HG03565 (cell line): ENCODE data around the gene KCNG4.

Experiments
- ATAC-seq: cut with Tn5 transposase; IDR thresholded peaks from one replicate; pipeline ENCODE4 v1.9.1; 2021; ENCODE audit warnings: mild to moderate bottlenecking, moderate library complexity; ENCODE audit not compliant: unreplicated experiment

KCNG4 gene

DNA sequence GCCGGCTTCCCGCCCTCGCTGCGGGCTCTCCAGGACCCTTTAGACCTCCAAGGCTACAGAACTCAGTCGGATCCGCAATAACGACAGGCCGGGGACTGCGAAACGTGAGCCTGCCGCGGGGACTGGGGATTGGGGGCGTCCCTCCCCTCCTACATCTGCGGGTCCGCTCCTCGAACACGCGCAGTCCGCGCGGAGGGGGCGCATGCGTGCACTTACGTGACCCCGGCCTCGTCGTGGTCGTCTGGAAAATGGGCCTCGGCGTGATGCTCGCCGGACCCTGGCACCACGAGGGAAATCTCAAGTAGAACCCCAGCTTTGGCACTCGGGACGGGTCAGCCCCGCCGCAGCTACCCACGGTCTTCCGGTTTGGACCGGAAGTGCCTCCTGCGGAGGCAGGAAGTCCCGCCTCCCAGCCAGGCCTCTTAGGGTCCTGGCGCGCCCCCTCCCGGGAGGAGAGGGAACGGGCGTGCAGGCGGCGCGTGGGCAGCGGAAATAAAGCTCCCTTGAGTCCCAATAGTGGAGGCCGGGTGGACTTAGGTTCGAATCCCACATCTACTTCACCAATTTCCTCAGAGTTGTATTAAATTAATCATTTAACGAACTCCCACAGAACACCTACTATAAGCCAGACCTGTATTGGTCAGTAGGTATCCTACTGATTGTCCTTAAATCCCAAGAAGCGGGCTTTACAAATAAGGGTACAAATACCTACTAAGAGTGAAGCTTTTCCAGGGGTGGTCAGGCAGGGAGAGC lies 53.0 kb downstream of the KCNG4 start, which contains the start of gene TAF1C:
TAF1C (minus strand) TSS at position 373 of the 753 bp plus-strand sequence. CDS start 2,069 bp downstream, outside the sequence.
- peak; percentile 88 for ATAC-seq

DNA sequence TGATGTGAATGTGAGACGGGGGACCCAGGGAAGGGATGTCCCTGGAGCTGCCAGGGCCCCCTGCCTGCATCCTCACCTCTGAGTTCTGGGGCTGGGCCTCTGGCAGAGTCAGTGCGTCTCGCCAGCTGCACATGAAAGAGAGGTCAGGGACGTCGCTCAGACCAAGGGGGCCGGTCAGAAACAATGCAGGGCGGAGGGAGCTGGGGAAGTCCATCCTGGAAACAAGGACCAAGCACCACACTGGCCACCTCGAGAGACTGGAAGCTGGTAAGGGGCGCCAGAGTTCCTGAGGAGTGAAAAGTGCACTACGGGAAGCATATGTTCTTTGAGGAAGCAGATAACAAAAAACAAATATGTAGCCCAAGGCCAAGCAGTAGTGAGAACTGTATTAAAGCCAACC lies 55.0 kb downstream of the KCNG4 start:
- ATAC-seq, result no peak

DNA sequence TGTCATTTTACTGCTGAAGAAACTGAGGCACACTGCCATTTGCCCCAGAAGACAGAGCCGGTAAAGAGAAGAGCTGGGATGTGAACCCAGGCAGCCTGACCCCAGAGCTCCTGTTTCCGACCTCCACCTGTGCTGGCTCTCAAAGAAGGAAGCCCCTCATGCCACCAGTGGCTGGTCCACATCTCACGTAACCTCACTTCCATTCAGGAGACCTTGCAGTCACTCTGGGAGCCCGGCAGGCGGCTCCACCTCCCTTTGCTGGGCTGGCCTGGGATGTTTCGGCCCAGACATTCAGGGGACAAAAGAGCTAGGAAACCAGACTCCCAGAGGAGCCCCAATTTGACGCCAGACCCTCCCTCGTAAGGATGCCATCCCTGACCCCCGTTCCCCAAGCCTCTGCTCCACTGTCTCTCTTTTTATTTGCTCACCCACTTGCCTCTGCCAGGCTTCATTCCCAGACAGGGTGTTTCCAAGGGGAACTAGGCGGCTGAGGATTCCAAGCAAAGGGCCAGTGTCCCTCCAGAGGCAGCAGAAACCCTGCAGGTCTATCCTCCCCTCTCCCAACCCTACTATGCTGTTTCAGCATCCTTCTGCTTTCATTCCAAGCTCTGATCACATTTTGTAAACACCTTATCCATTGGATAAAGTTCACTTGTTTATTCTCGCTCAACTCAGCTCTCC lies 55.8 kb downstream of the KCNG4 start:
- ATAC-seq, result no peak

- no peak for ATAC-seq
Measured at GRCh38 chr16:84183572-84183875, 56.3 kb downstream of the KCNG4 start.

DNA sequence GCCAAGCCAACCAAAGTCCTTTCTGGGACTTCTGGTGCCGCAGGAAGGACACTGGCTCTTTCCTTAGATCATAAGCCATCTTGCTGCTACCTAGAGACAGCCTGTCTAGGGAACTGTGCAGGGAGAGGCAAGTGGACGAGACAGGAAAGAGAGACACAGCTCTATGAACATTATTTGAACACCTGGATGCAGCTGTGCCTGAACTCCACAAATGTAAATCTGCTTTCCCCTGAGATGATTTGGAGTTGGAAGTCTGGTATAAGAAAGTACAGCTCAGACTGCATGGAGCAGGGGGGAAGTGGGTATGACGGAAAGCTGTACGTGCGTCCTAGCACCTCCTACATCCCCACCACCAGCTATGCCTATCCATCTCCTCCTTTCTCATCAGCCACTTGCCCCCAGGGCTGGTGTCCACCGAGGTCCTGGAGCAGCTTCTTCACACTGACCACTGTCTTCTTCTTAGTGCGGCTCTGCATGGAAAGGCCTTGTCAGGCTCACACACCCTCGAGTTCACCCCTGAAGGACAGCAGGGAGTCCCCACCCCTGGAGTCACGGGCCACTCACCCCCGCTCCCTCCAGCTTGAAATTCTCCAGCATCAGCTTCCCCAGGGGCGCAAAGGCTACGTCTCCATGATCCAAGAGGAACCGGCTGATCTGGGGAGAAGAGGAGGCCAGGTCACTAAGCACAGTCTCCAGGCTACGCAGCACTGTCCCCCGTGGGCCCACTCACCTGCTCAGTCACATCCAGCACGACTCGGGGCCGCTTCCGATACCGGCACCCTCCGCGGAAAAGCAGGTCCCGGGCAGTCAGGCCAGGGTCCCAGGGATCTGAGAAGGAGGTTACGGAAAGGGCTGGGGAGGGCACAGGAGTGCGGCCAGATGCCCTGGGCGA lies 56.9 kb downstream of the KCNG4 start:
- no peak for ATAC-seq

DNA sequence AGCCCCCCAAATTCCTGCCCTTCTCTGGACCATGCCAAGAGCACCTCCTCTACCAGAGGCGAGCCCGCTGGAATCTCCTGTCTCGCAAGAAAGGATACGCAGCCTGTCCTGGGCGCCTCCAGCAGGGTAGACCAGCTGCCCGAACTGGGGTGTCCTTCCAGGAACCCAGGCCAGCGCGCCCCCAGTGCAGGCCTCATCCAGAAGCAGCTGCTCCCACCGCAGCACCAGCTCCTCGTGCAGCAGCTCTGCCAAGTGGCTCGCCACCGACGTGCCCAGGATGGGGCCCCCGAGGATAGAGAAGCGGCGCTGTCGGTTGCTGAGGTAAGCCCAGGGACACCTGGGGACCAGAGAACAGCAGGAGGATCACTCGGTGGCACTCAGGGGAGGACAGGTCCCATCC lies 57.7 kb downstream of the KCNG4 start:
- no peak for ATAC-seq

DNA sequence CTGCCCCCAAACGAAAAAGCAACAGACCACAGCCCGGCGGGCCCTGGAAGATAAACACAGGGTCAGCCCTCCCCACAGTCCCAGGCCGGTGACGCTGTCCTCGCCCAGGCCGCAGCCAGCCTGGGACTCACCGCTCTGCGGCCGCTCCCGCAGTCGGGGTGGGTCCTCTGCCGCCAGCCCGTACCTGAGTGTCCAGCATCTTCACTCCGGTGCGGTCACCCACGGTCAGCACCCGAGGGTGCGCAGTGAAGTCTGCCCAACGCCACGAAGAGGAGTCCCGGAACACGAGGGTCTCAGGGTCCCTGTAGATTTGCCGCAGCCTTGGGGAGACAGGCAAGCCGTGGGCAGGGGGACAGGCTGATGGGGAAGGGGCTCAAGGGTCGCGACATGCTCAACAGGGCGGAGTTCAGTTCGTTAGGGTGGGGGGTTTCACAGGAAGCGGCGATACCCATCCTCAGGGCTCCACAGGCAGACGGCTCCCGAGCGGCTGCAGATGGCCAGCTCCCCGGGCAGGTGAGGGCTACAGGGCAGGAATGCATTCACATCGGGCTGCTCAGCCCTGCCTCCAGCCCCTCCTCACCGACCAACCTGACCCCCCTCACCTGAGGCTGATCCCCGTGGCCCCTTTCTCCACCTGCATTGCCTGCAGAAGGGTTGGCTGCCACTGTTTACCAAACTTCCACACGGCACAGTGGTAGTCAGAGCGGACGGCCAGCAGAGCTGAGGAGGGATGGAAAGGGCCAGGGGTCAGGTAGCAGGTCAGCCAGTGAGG lies 58.5 kb downstream of the KCNG4 start:
- ATAC-seq, result no peak

DNA sequence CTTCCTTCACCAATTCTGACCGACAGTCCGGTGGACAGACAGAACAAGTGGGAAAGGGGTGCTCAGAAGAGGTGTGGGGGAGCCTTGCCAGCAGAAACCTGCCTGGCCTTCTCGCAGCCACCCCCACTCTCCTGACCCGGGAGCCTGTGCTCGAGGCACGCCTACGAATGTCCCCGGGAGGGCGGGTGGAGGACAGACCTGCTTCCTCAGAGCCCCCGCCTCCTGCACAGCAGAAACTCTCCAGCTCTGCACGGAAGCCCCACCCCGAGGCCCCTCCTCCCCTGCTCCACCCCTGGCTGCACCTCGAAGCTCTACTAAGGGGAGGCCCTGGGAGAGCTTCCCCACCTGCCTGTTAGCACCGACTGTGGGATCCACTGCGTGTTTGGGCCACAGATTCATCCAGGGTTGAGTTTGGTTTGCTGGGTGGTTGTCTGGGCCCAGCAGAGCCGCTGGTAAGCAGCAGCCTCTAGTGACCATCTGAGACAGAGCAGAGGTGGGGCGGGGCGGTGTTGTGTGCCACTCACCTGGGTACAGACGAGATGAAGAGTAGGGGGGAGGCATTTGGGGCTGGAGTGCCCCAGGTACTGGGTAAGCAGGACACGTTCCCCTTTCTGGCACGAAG lies 59.2 kb downstream of the KCNG4 start:
- ATAC-seq, result no peak

- no peak for ATAC-seq
Measured at GRCh38 chr16:84179612-84180320, 60.0 kb downstream of the KCNG4 start.

GRCh38 chr16:84178892-84179611 lies 60.8 kb downstream of the KCNG4 start:
- ATAC-seq, result no peak

DNA sequence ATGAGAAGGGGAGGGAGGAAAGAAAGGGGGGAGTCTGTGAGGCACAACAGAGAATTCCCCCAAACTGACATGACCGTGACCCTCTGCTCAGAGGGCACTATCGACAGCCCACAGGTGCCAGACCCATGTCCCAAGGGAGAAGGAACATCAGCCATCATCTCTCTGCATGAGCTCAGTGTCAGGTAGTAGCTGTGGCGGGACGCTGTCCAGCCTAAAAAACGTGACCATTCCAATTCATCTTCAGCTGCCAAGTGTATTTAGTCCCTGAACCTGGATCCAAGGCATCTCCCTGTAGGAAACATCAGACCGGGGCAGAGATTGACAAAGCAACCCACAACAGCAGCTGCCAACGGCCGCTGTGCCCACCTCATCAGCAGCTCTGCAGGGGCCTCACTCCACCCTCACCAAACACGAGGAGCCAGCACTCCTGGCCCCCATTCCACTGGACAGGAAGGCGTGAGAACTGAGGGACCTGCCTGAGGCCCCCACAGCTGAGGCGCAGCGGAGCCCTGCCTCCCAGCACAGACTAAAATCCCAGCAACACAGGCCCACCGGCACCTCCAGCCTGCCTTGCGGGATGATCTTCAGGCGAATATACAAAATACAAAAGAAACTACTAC lies 61.6 kb downstream of the KCNG4 start:
- no peak for ATAC-seq

- ATAC-seq, result no peak
Measured at GRCh38 chr16:84177741-84178073, 62.1 kb downstream of the KCNG4 start.

- ATAC-seq, result no peak
Measured at GRCh38 chr16:84176192-84177053, 63.4 kb downstream of the KCNG4 start.

- ATAC-seq, result no peak
Measured at GRCh38 chr16:84175350-84176081, 64.3 kb downstream of the KCNG4 start.

GRCh38 chr16:84174396-84174795 lies 65.4 kb downstream of the KCNG4 start:
- no peak for ATAC-seq

GRCh38 chr16:84169765-84170310 lies 70.0 kb downstream of the KCNG4 start:
- no peak for ATAC-seq
